ENCODE measurements around the gene NOL3. TPM values are rescaled to one million over a fixed set of nuclear protein-coding genes. Genes with fewer than 3 reads are reported as not detected.

The NOL3 gene
- total and polyA plus RNA-seq, 8 donors: 15.2 to 119 (median 22.7) TPM

- FAIRE-seq (no peak), ATAC-seq (no peak), DNase-seq (peak in 2 of 6 donors; percentile 50 to 77)
- Histone ChIP-seq H3K36me3 (no peaks in the 10 kb centered on the region), H3K4me1 (peaks cover 4 to 21% (median 7%) of the 10 kb centered on the region in 3 donors), H3K4me3 (no peak overlapping the region), H3K27ac (no peak overlapping the region), H3K9me3 (no peaks in the 10 kb centered on the region), H3K27me3 (no peaks in the 10 kb centered on the region)
- no peak for TF ChIP-seq CTCF (IDR thresholded peaks at IDR 0.05)
- intact Hi-C loops (cut with DNase I): loop anchor here in 1 of 3 donors (10.0 kb wide), 1 partner anchor 165 kb away; no protein-coding TSS in a partner anchor
- 84 to 88% methylated on average over 16 of the region's 16 CpGs for WGBS, 2 donors
These were observed 9.8 kb downstream of the NOL3 start for GRCh38 chr16:67180166-67180565.

- intact Hi-C loops (cut with DNase I): loop anchor here in 1 of 3 donors (10.0 kb wide), 1 partner anchor 167 kb away; no protein-coding TSS in a partner anchor
- no peak for TF ChIP-seq CTCF (IDR thresholded peaks at IDR 0.05)
- DNase-seq: peak in 1 of 6 donors; percentile 44
- FAIRE-seq: no peak
- Histone ChIP-seq H3K9me3 (no peaks in the 10 kb centered on the region), H3K27me3 (no peaks in the 10 kb centered on the region), H3K27ac (no peak overlapping the region), H3K4me3 (no peak overlapping the region), H3K4me1 (peaks cover 4 to 22% (median 12%) of the 10 kb centered on the region in 3 donors), H3K36me3 (no peaks in the 10 kb centered on the region)
- WGBS, 2 donors: 57 to 59% methylated on average over 2 of the region's 2 CpGs
- no peak for ATAC-seq
These were observed 11.0 kb downstream of the NOL3 start for GRCh38 chr16:67181346-67181745.

- intact Hi-C loops (cut with DNase I): loop anchor here in 1 of 3 donors (10.0 kb wide), 1 partner anchor 167 kb away; no protein-coding TSS in a partner anchor
- Histone ChIP-seq H3K27ac (no peak overlapping the region), H3K4me1 (peaks cover 4 to 22% (median 12%) of the 10 kb centered on the region in 3 donors)
These were observed 11.9 kb downstream of the NOL3 start for GRCh38 chr16:67182288-67182687.

GRCh38 chr16:67183284-67183626, 12.9 kb downstream of the NOL3 start:
- no peak for TF ChIP-seq CTCF (IDR thresholded peaks at IDR 0.05)
- Histone ChIP-seq H3K9me3 (no peaks in the 10 kb centered on the region), H3K27ac (peak overlapping the region; percentile 91 to 98 (median 97)), H3K36me3 (no peaks in the 10 kb centered on the region), H3K27me3 (no peaks in the 10 kb centered on the region), H3K4me1 (peaks cover 4 to 15% (median 12%) of the 10 kb centered on the region in 3 donors), H3K4me3 (peak overlapping the region; percentile 52 to 74 (median 64))
- DNase-seq (no peak), ATAC-seq (no peak), FAIRE-seq (no peak)
- intact Hi-C loops (cut with DNase I): loop anchor here in 1 of 3 donors (10.0 kb wide), 1 partner anchor 168 kb away; no protein-coding TSS in a partner anchor
- whole genome bisulfite sequencing, 2 donors: 8% methylated on average over 11 of the region's 11 CpGs

More at GRCh38 chr16:67182288-67182687, 11.9 kb downstream of the NOL3 start:
- no peak for ATAC-seq
- no peak for DNase-seq
- Histone ChIP-seq H3K4me3 (no peak overlapping the region), H3K9me3 (no peaks in the 10 kb centered on the region), H3K27me3 (no peaks in the 10 kb centered on the region), H3K36me3 (no peaks in the 10 kb centered on the region)
- TF ChIP-seq CTCF (IDR thresholded peaks at IDR 0.05): no peak
- 81 to 88% methylated on average over 2 of the region's 2 CpGs for whole genome bisulfite sequencing, 2 donors
- FAIRE-seq: no peak
